T-helper 1 cell treated with Interleukin-12 subunit alpha and Interleukin-12 subunit beta and Interleukin-4 antibody, amounts not matched to agents 30 μg/mL and 1 μg/mL, for 36 hours (primary cell): ENCODE measurements around the gene SORCS1.

ENCODE experiments used
- H3K27ac Mint-ChIP-seq: one replicate; pipeline ENCODE4 v1.8.0; 2021; ENCODE audit warnings: mild to moderate bottlenecking, mixed read lengths
- H3K27me3 Mint-ChIP-seq: one replicate; pipeline ENCODE4 v1.8.0; 2021; ENCODE audit warnings: low read depth, mixed read lengths
- H3K36me3 Mint-ChIP-seq: one replicate; pipeline ENCODE4 v1.8.0; 2021; ENCODE audit warnings: low read depth, mixed read lengths
- H3K4me1 Mint-ChIP-seq: one replicate; pipeline ENCODE4 v1.8.0; 2021; ENCODE audit warnings: low read depth, mixed read lengths
- H3K4me3 Mint-ChIP-seq: one replicate; pipeline ENCODE4 v1.8.0; 2021; ENCODE audit warnings: mild to moderate bottlenecking, moderate library complexity, mixed read lengths
- H3K9me3 Mint-ChIP-seq: one replicate; pipeline ENCODE4 v1.8.0; 2021; ENCODE audit warnings: mixed read lengths

Gene SORCS1

DNA sequence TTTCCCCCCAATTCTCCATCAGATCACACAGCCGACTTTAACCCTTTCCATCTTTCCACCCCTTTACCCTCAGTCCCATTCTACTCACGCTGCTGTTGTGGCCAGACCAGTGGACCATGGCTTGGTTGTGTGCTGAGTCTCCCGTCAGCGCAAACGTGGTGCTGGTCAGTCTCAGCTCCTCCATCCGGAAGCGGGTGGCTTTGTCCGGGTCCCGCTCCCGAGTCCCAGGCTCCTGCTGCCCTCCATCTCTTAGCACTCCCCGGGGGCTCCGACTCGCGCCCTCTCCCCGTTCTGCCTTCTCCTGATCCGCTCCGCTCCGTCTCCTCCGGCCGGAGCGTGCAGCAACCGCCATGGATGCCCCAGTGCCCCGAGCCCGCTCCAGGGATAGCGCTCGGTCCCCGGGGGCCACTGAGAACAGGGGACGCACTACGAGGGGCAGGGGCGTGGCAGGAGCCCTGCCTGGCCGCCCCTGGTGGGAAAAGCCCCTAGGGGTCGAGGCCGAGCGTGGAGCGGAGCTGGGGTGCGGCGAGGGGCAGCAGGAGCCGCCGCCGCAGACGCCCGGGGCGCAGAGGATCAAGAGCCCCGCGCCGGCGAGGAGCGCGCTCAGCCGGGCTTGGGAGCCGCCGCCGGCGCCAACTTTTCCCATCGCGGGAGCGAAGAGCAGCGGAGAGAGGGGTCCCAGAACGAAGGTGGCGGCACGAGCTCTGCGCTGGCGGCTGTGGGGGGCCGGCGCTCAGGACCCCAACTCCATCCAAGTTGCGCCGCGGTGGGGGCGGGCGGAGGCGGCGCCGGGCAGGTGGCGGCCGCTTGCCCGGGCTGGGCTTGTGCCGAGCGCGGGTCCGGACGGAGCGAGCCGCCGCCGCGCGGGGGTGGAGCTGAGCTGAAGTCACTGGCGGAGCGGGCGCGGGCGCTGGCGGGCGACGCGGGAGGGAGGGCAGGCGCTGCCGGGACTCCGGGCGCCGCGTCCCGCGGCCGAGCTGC lies at the start of gene SORCS1:
Gene SORCS1 (minus strand): TSS at position 826 of the 981 bp plus-strand sequence.
- peaks cover 5% of the 10 kb centered on the region for H3K9me3 Mint-ChIP-seq
- H3K27ac Mint-ChIP-seq, result no peak within 1 kb of the TSS
- H3K36me3 Mint-ChIP-seq, result peaks cover 2% of the 10 kb centered on the region
- no peak within 1 kb of the TSS for H3K4me3 Mint-ChIP-seq
- peaks cover 28% of the 10 kb centered on the region for H3K27me3 Mint-ChIP-seq
- peaks cover 2% of the 10 kb centered on the region for H3K4me1 Mint-ChIP-seq

DNA sequence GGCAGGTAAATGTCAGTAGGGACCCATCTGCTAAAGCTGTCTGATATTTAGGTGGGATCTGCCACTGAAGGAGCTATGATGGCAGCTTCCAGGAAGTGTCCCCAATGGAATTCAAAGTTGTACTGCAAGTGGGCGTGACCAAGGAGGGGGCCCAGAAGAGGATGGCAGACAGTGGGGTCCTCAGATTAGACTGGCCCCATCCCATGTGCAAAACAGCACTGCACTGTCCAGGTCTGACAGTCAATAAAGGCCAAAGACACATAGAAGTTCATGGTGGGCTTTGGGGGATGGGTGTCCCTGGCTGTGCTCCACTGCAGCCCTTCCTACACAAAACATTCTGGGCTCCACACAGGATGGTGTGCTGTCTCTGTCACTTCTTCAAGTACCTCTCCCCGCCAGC lies 49.8 kb upstream of the SORCS1 start:
- Mint-ChIP-seq H3K27ac (no peak overlapping the region), H3K4me1 (no peaks in the 10 kb centered on the region), H3K27me3 (no peaks in the 10 kb centered on the region), H3K4me3 (no peak overlapping the region), H3K9me3 (peaks cover 18% of the 10 kb centered on the region), H3K36me3 (no peaks in the 10 kb centered on the region)

DNA sequence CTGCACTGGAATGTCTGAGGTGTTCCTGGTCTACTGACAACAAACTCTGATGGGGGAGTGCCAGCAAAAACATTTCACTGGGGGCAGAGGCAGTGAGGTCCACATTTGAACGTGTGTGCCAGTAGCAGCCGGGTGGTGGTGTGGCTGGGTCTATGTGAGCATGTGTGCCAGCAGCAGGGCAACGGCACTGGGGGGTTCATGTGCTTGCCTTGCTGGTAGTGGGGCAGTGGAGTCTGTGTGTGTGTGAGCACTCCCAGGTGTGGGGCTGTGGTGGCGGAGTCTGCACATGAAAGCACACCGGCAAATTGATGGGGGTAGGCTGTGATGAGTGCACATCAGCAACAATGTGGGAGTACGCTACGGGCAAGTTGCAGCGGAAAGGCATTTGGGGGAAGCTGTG lies 49.4 kb upstream of the SORCS1 start:
- no peaks in the 10 kb centered on the region for H3K36me3 Mint-ChIP-seq
- peaks cover 18% of the 10 kb centered on the region for H3K9me3 Mint-ChIP-seq
- H3K4me1 Mint-ChIP-seq, result no peaks in the 10 kb centered on the region
- H3K4me3 Mint-ChIP-seq, result no peak overlapping the region
- no peak overlapping the region for H3K27ac Mint-ChIP-seq
- no peaks in the 10 kb centered on the region for H3K27me3 Mint-ChIP-seq

DNA sequence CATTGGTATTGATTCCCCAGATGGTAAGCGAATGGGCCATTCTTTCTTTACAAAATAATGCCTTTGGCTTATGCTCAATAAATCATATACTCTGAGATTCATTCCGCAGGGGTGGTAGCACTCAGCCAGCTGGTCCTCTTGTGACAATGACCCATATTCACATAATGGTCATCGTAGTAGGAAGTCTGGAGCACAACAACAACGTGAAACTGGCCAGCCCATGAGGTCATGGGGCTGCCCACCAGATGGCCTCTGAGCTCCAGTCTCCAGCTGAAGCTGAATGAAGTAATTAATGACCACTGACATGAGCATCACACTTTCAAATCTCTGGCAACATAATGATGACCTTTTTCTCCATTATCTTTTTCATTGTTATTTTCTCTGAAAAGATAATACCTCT lies 42.3 kb upstream of the SORCS1 start:
- no peak overlapping the region for H3K27ac Mint-ChIP-seq
- H3K4me1 Mint-ChIP-seq, result no peaks in the 10 kb centered on the region
- no peaks in the 10 kb centered on the region for H3K36me3 Mint-ChIP-seq
- peaks cover 19% of the 10 kb centered on the region for H3K9me3 Mint-ChIP-seq
- no peak overlapping the region for H3K4me3 Mint-ChIP-seq
- no peaks in the 10 kb centered on the region for H3K27me3 Mint-ChIP-seq

DNA sequence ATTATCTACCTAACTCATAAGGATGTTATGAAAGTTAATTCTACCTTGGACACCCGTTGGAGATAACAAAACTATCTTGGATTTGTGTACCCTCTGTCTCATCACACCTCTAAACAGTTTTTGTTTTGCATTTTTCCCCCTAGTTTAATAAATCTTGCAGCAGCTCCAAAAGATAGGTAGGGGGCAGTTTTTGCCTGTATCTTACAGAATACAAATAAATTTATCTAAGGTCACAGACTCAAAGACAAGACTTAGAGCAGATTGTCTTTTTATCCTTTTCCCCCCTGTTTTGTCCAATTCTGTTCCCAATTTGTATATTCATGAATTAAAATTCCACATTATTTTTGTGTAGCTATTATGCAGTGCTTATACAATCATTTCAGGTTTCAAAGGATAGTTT lies 5.0 kb upstream of the SORCS1 start:
- Mint-ChIP-seq H3K27me3 (peaks cover 16% of the 10 kb centered on the region), H3K36me3 (peaks cover 2% of the 10 kb centered on the region), H3K27ac (no peak overlapping the region), H3K9me3 (peaks cover 5% of the 10 kb centered on the region), H3K4me1 (peaks cover 2% of the 10 kb centered on the region), H3K4me3 (no peak overlapping the region)

DNA sequence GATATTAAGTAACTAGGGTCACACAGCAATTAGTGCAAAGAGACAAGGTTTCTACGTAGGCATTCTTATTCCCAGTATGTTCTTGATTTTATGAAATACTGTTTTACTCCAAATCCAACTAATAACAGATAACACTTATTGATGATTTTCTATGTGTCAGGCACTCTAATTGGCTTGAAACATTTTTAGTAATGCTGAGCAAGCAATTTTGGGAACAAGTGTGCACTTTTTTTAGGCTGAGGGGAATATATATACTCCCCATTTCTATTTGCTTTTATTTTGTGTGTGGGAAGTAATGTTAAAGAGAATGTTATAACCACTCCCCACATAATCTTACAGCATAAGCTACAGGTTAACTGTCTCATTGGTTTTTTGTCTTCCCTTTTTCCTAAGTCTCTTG lies 4.2 kb upstream of the SORCS1 start:
- H3K4me3 Mint-ChIP-seq, result no peak overlapping the region
- H3K36me3 Mint-ChIP-seq, result peaks cover 2% of the 10 kb centered on the region
- no peak overlapping the region for H3K27ac Mint-ChIP-seq
- H3K9me3 Mint-ChIP-seq, result peaks cover 5% of the 10 kb centered on the region
- peaks cover 17% of the 10 kb centered on the region for H3K27me3 Mint-ChIP-seq
- peaks cover 2% of the 10 kb centered on the region for H3K4me1 Mint-ChIP-seq

DNA sequence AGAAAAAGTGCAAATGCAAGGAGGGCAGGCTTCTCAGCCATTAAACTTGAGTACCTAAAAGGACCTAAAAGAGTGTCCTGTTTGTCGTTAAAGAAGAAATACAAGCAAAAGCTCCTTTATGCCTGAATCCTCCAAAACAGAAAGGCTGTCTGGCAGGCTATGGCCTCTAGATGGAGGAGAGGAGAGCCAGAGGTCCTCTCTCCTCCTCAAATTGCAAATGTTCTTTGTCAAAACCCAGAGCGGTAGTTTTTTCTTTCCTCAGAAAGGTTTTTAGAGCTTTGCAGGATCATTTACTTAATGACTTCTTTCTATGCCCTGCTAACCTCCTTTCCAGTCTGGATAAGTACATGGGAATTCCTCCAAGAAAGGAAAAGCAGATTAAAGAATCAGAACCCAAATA lies 1.9 kb upstream of the SORCS1 start:
- Mint-ChIP-seq H3K36me3 (peaks cover 2% of the 10 kb centered on the region), H3K27ac (no peak overlapping the region), H3K4me1 (peaks cover 2% of the 10 kb centered on the region), H3K4me3 (no peak overlapping the region), H3K27me3 (peaks cover 28% of the 10 kb centered on the region), H3K9me3 (peaks cover 5% of the 10 kb centered on the region)

DNA sequence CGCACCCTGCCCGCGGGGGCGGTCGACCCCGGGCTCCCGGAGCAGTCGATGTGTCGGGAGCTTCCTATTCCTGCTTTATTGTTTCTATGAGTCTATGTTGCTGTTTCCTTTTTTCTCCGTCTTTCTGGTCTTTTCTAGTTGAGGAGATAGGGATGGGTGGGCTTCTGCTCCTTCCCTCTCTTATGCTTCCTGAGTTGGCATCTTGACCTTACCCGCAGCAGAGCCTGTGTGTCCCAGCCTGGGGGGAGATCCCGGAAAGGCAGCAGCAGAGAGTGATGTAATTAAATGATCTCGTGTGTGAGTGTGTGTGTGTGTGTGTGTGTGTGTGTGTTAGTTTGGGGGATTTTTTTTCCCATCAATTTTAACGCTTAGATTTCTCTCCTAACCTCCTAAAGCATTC lies 486 bp upstream of the SORCS1 start:
- Mint-ChIP-seq H3K9me3 (peaks cover 5% of the 10 kb centered on the region), H3K27ac (no peak overlapping the region), H3K4me1 (peaks cover 2% of the 10 kb centered on the region), H3K27me3 (peaks cover 28% of the 10 kb centered on the region), H3K36me3 (peaks cover 2% of the 10 kb centered on the region), H3K4me3 (no peak overlapping the region)

DNA sequence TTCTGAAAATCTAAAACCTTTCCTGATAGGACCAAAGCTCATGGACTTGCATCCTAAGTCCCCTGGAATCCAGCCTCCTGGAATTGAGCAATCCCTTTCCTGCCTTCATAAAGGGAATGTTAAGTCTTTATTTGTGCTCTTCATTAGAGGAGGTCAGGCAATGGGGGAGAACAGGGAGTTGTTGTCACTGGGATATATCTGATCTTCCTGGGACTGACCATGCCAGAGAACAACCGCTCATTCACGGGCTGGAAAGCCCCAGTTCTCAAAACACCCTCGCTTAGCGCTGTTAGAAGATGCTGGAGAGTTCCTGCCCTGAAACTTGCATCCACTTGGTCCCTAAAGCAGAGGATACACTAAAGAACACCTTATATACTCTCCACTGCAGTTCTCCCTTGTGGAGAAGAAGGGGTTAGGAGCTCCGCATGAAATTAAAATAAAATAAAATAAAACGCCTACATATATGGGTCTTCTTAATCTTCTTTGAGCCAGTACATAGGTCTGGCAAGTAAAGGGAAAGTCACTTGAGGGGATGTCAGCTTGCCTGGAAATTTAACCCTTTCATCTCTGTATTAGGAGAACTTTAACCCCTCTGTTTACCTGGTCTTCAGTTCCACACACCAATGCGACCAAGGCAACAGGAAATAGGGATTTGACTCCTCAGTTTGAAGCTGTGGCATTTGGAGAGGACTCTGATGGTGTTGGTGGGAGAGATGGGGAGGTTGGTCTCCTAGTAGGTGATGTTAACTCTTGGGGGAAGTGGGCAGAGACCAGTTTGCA lies 1.2 kb downstream of the SORCS1 start:
- Mint-ChIP-seq H3K27ac (no peak overlapping the region), H3K4me1 (peaks cover 2% of the 10 kb centered on the region), H3K27me3 (peaks cover 28% of the 10 kb centered on the region), H3K4me3 (no peak overlapping the region), H3K36me3 (peaks cover 2% of the 10 kb centered on the region), H3K9me3 (peaks cover 5% of the 10 kb centered on the region)

DNA sequence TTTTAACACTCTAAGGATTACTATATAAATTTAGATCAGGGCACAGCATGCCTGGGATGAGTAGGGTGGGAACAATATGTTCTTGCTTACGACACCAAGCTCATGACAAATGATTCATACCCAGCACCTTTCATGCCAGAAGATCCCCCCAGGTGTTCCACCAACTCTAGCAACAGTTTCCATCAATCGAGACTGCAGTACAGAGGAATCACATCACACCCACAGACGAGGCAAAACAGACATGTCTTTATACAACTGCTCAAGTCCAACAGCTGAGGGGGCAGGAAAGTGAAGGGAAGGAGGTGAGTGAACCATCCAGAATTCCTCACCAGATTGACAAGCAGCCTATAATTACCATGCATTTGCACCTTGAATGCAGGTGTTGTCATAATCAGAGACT lies 3.6 kb downstream of the SORCS1 start:
- Mint-ChIP-seq H3K9me3 (peaks cover 5% of the 10 kb centered on the region), H3K36me3 (peaks cover 2% of the 10 kb centered on the region), H3K27ac (no peak overlapping the region), H3K4me1 (peaks cover 2% of the 10 kb centered on the region), H3K27me3 (peaks cover 24% of the 10 kb centered on the region), H3K4me3 (no peak overlapping the region)

DNA sequence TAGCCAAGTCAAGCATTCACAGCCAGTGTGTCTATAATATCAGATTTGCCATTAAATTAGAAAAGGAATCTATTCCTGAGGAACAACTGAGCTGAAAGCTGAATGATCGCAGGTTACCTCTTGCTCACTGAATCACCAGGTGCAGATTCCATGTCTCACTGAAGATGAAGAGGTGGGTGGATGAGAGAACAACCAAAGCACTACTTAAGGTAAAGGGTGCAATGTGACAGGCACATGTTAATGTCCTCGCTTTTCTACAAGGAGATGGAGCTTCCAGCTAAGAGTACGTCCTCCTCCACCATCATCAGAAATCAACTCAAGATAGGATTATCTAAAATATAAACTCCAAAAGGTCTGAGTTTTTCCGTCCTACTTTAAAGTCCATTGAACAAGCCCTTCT lies 4.6 kb downstream of the SORCS1 start:
- no peak overlapping the region for H3K4me3 Mint-ChIP-seq
- H3K27me3 Mint-ChIP-seq, result peaks cover 14% of the 10 kb centered on the region

DNA sequence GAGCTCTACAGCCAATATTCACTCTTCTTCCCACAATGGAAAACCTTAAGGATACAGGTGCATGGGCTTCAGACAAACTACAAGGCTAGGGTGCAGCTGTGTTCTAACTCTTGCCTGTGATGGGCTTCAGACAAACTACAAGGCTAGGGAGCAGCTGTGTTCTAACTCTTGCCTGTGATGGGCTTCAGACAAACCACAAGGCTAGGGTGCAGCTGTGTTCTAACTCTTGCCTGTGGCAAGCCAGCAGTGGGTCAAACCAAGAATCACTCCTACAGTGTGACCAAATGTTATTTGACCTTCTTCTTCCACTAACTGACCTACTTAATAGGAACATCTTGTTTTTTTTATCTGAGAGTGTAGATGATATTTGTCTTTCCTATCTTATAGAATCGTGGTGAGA lies 7.4 kb downstream of the SORCS1 start:
- no peaks in the 10 kb centered on the region for H3K4me1 Mint-ChIP-seq
- H3K27me3 Mint-ChIP-seq, result peaks cover 1% of the 10 kb centered on the region
- H3K27ac Mint-ChIP-seq, result no peak overlapping the region
- H3K36me3 Mint-ChIP-seq, result no peaks in the 10 kb centered on the region
- H3K4me3 Mint-ChIP-seq, result no peak overlapping the region
- H3K9me3 Mint-ChIP-seq, result peaks cover 8% of the 10 kb centered on the region

More for the DNA sequence above, 4.6 kb downstream of the SORCS1 start:
- Mint-ChIP-seq H3K4me1 (peaks cover under 1% of the 10 kb centered on the region), H3K27ac (no peak overlapping the region), H3K9me3 (peaks cover under 1% of the 10 kb centered on the region), H3K36me3 (peaks cover under 1% of the 10 kb centered on the region)

DNA sequence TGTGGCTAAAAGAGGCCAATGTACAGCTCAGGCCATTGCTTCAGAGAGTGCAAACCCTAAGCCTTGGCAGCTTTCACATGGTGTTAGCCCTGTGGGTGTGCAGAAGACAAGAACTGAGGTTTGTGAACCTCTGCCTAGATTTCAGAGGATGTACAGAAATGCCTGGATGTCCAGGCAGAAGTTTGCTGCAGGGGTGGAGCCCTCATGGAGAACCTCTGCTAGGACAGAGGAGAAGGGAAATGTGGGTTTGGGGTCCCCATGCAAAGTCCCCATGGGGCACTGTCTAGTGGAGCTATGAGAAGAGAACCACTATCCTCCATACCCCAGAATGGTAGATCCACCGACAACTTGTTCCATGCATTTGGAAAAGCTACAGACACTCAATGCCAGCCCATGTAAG lies 12.4 kb downstream of the SORCS1 start:
- Mint-ChIP-seq H3K9me3 (peaks cover 34% of the 10 kb centered on the region), H3K27me3 (no peaks in the 10 kb centered on the region), H3K4me3 (no peak overlapping the region), H3K36me3 (no peaks in the 10 kb centered on the region), H3K27ac (no peak overlapping the region), H3K4me1 (no peaks in the 10 kb centered on the region)

DNA sequence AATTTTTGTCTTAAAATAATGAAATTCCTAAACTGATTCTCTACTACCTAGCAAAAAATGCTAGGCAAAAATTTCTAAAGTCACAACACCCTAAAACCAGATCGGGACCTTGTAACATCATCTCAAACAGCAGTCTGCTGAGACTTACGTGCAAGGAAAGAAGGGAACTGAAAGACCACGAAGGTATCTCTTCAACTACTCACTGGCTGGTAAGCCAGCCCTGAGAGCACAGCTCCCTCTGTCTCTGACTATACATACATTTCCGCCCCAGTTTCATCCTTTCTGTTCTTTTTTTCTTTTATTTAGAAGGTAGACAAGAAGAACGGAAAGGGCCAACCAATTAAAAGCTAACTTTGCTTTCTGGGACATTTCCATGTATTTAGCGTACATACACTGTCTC lies 15.6 kb downstream of the SORCS1 start:
- peaks cover 34% of the 10 kb centered on the region for H3K9me3 Mint-ChIP-seq
- H3K27me3 Mint-ChIP-seq, result no peaks in the 10 kb centered on the region
- no peak overlapping the region for H3K27ac Mint-ChIP-seq
- H3K4me1 Mint-ChIP-seq, result no peaks in the 10 kb centered on the region
- no peaks in the 10 kb centered on the region for H3K36me3 Mint-ChIP-seq
- H3K4me3 Mint-ChIP-seq, result no peak overlapping the region

DNA sequence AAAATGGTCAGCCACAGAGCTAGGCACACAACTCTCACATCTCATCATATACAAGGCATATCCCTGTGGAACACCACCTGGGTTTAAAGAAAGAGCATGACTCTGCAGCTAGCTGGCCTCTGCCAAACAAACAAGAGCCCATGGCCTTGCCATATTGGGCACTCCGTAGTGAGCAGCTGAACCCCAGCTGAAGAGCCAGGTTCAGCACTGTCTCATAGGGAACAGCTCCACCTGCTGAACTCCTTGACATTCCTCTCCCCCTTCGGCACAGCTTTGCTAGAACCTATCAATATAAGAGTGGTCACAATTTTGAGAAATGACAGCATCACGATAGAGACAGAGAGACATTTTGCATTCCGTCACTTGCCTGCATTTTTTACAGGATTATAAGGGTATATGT lies 20.0 kb downstream of the SORCS1 start:
- Mint-ChIP-seq H3K27ac (no peak overlapping the region), H3K27me3 (no peaks in the 10 kb centered on the region), H3K4me1 (no peaks in the 10 kb centered on the region), H3K4me3 (no peak overlapping the region), H3K9me3 (peaks cover 4% of the 10 kb centered on the region), H3K36me3 (no peaks in the 10 kb centered on the region)
